HG03095 (cell line): ENCODE measurements around the gene SMTN.

Experiments used
- ATAC-seq: cut with Tn5 transposase; IDR thresholded peaks from one replicate; pipeline ENCODE4 v1.9.1; 2021; ENCODE audit warnings: moderate library complexity; ENCODE audit not compliant: unreplicated experiment

SMTN gene

DNA sequence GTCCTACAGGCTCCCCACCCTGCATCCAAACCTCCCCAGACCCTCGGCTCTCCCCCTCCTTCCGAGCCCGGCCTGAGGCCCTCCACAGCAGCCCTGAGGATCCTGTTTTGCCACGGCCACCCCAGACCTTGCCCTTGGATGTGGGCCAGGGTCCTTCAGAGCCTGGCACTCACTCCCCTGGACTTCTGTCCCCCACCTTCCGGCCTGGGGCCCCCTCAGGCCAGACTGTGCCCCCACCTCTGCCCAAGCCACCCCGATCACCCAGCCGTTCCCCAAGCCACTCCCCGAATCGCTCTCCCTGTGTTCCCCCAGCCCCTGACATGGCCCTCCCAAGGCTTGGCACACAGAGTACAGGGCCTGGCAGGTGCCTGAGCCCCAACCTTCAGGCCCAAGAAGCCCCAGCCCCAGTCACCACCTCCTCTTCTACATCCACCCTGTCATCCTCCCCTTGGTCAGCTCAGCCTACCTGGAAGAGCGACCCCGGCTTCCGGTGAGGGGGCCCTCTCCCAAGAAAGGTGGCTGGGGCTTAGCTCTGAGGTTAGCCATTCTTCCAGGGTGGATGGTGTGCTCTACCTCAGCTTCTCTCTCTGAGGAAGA, 44.5 kb downstream of the SMTN start:
- ATAC-seq = no peak

DNA sequence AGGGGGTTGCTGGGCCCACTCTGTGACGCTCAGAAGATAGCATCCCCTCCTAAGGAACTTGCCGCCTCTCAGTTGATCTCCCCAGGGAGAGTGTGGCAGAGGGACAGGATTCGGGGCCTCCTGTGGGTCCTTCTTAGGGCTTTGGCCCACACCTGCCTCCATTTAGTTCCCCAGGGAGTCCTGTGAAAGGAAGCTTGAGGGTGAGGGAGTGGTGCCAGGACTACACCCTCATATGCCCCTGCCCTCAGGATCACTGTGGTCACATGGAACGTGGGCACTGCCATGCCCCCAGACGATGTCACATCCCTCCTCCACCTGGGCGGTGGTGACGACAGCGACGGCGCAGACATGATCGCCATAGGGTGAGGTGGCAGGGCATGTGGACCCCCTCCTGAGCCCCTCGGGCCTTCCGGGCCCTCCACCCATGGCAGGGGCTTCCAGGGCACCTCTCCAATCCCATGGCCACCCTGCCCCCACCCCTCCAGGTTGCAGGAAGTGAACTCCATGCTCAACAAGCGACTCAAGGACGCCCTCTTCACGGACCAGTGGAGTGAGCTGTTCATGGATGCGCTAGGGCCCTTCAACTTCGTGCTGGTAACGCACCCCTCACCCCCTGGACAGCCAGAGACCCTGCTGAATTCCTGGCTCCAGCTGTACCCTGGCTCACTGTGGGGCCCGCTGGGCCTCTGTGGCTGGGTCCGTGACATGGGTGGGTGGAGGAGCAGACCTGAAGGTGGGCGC, 45.2 kb downstream of the SMTN start:
- no peak for ATAC-seq

DNA sequence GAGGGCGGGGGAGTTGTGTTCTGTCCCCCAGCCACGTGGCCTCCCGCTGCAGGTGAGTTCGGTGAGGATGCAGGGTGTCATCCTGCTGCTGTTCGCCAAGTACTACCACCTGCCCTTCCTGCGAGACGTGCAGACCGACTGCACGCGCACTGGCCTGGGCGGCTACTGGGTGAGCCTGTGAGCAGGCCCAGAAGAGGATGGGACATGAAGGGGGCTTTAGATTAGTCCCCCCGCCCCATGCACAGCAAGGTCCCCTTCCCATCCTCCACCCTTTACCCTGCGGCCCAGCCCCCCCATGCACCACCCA, 45.7 kb downstream of the SMTN start:
- no peak for ATAC-seq

DNA sequence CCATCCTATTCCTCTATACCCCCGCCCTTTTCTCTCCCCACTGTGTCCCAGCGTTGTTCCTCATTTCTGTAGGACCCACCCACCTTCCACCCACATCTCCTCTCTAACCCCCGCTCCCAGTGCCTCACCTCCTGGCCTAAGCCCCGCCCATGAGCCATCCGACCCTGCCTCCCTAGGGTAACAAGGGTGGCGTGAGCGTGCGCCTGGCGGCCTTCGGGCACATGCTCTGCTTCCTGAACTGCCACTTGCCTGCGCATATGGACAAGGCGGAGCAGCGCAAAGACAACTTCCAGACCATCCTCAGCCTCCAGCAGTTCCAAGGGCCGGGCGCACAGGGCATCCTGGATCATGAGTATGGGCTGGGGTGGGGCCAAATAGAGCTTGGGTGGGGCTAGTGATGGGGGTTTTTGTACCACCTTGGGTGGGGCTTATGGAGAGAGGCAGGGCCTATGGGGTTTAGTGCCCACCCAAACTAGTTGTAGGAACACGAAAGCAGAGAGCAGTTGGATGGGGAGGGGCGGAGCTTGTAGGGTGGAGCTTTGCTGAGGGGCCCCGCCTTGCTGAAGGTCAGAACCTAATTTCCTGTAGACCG, 46.2 kb downstream of the SMTN start:
- ATAC-seq = no peak

DNA sequence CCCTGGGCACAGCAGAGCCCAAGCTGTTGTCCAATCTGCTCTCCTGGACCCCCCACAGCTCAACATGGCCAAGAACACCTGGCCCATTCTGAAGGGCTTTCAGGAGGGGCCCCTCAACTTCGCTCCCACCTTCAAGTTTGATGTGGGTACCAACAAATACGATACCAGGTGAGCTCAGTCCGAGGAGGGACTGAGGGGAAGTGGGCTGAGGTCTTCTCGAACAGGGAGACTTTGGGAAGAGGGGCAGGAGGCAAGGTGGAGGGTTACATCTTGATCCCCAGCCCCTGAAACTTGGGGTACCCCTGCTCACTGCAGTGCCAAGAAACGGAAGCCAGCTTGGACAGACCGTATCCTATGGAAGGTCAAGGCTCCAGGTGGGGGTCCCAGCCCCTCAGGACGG, 47.0 kb downstream of the SMTN start:
- no peak for ATAC-seq

DNA sequence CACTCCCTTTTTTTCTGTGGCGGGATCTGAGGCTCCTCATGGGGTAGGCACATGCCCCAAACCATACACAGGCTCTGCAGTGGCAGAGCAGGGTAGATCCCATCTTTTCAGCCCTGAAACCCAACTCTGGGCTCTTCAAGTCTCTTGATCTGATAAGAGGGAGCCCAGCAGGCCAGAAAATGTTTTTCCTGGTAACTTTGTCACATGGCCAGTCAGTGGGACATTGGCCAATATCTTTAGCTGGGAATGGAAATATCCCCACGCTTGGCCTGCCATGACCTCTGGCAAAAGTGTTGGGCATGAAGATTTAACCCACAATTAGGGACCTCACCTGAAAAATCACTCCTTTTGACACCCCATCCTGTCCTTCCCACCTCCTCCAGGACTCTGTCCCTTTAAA, 49.8 kb downstream of the SMTN start:
- no peak for ATAC-seq

DNA sequence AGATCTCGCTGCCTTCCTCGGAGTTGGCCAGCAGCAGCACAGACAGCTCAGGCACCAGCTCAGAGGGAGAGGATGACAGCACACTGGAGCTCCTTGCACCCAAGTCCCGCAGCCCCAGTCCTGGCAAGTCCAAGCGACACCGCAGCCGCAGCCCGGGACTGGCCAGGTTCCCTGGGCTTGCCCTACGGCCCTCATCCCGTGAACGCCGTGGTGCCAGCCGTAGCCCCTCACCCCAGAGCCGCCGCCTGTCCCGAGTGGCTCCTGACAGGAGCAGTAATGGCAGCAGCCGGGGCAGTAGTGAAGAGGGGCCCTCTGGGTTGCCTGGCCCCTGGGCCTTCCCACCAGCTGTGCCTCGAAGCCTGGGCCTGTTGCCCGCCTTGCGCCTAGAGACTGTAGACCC, 52.8 kb downstream of the SMTN start:
- no peak for ATAC-seq

DNA sequence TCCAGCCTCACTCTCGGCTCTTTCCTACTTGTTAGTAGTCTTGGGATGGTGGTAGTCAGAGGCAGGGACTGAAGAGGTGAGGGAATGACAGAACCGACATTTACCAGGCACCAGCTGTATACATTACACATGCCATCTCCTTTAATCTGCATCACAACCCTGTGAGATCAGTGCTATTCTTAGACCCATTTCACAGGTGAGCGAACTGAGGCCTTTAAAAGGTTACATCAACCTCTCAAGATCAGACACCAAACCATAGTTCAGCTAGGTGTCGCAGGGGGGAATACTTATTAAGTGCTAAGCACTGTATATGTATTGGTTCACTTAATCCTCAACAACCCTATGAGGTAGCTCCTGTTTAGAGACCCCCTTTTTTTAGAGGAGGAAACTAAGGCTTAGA, 53.6 kb downstream of the SMTN start:
- ATAC-seq = no peak

DNA sequence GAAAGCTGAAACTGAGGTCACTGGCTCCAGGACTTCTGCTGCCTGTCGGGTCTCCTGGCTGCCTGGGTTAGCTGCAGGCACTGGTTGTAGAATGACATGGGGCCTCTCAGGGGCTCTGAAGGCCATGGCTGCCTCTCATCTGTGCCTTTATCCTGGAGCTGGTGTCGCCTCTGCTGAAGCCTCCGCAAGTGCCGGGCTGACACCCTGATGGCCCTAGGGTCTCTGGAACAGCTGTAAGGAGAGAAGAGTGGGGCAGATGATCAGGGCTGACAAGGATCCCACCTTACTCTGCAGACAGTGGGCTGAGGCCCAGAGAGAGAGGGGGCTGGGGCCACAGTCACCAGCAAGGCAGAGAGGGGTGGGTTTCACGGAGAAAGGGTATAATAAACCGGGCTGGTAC, 54.6 kb downstream of the SMTN start:
- ATAC-seq = no peak

DNA sequence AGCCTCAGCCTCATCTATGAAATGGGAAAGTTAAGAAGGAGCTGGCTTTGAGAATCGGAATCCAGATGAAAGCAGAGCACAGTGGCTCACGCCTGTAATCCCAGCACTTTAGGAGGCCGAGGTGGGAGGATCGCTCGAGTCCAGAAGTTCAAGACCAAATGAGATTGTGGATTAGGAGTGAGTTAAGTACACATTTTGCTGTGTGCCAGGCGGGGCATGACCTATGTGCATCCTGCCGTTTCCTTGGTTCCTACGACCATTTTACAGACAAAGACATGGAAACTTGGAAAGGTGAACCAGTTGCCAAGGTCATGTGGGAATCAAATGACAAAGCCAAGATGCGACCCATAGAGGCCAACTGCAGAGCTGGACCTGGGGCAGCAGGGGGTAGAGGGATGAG, 55.0 kb downstream of the SMTN start:
- ATAC-seq = no peak

DNA sequence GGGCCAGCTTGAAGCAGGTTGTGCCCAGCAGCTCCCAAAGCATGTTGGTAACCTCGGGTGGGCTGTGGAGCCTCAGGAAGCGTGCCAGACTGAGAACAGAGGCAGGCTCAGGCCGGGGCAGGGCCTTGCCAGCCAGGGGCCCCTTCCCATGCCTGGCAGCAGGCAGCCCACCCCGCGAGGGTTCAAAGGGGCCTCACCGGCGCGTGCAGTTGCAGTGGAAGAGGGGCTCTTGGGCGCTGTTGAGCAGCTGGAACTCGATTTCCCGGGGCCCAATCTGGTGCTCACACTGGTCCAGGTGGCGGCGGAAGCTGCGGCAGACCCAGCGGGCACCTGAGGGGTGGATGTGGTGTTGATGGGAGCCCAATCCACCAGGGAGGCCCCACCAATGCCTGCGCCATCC, 55.6 kb downstream of the SMTN start:
- ATAC-seq = no peak

DNA sequence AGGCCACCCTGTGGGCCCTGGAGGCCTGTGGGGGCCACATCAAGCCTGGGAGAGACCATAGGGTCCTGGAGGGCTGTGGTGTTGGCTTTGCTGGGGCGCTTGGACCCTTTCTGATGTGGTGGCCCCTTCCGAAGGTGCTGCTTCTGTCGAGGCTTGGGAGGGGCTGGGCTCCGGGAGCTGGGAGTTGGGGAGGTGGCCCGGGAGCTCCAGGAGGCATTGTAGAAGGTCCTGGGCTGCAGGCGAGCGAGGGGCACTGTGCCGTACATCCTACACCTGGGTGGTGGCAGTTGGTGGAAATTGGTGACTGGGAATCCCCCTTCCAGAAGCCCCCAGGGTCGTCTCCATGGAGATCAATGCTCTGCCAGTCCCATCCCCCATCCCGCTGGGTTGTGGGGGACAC, 56.6 kb downstream of the SMTN start:
- ATAC-seq = no peak

DNA sequence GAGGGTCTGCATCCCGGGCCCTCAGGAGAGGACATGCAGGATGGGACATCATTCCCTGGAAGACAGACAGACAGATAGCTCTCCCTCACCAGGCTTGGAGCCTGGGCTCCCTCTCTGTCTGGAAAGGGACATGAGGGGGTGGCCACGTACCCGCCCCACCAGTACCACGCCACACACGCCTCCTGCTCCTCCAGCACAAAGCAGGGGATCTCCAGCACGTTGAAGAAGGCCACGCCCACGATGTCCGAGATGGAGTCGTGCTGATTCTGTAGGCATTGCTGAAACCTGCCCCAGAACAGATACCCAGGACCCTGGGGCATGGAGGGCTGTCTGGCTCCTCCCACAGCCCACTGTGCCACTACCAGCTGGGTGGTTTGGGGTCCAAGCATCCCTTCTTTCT, 57.0 kb downstream of the SMTN start:
- ATAC-seq = no peak

DNA sequence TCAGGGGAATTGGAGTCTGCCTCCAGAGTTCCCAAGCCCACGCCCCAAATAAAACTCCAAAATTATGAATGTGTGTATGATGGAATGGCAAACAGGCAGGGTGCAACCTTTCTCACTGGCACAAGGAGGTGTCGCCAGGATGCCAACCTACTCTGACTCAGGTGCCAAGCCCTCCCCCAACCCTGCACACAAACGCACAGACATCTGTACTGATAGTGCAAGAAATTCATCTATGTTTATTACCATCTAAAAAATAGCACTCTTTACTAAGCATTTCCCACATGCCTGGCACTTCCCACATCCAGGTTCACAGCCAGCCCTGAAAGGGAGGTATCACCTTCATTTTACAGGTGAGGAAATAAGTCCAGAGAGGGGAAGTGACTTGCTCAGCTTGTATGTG, 57.9 kb downstream of the SMTN start:
- no peak for ATAC-seq

DNA sequence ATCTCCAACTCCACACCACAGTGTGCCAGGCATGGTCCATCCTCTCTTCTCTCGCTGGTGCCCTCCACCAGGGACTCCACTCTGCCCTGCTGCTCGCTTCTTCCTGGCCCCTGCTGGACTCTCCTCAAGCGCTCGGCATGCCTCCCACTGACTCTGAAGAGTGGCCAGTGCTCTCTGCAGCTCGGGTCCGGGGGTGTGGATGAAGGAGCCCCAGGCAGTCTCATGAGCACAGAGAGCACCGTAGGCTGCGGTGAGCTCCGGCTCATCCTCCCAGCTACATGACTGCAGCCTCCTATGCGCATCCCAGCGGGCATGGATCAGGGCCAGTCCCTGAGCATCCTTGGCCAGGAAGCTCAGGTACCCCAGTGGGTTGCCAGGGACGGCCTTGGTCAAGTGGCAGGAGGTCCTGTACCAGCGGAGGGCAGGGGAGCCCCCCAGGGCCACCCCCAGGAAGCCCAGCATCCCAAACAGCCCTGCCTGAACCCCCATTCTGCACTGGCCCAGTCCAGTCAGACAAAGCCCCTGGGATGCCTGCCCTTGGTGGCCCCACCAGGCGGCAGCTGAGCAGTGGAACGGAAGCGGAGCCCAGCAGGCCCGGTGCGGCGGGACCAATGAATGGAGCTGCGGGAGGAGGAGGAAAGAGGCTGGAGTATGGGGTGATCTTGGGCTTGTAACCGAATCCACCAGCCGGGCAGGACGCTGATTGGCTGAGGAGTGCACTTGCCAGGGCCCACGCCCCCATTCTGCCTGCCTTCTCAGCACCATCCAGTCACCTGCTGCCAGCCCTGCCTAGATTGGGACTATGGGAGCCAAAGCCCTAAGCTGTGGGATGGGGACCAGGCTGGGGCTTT, 59.0 kb downstream of the SMTN start, which contains the start of gene PLA2G3:
Gene PLA2G3, minus strand, starts transcription at position 643 of the 851 bp plus-strand sequence. Its CDS starts 154 bp downstream, at position 489.
- ATAC-seq = no peak

DNA sequence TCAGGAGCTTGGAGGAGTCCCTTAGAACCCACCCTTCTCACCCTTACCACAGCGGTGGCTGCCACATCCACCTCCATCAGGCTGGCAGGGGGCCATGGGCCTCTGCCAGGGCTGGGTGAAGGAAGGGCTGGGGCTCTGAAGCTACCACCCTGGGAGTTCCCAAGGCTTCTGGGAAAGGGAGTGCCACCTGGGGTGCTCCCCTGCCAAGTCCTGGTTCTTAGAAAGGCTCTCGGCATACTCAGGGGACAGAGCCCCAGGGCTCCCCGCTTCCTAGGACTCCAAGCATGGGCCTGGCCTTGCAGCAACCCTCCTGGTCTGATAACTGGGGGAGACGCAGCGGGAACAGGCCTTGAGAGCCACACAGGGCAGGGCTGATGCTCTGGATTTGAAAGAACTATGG, 59.6 kb downstream of the SMTN start:
- no peak for ATAC-seq

DNA sequence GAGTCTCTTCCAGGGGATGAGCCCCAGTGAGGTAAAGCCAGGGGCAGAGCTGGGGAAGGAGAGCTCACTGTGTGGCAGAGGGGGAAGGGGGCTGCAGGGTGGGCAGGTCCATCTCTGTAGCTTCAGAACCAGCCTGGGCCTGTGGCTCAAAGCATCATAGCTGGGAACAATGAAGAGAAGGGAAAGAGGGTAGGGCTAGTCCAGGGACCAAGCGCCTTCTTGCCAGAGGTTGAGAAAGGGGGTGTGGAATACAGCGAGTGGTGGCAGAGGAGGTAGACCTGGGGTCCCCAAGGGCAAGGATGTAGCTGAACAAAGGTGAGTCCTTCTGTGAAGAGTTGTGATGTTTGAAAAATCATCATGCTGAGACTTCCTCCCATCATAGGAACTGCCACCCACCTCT, 60.4 kb downstream of the SMTN start:
- no peak for ATAC-seq

DNA sequence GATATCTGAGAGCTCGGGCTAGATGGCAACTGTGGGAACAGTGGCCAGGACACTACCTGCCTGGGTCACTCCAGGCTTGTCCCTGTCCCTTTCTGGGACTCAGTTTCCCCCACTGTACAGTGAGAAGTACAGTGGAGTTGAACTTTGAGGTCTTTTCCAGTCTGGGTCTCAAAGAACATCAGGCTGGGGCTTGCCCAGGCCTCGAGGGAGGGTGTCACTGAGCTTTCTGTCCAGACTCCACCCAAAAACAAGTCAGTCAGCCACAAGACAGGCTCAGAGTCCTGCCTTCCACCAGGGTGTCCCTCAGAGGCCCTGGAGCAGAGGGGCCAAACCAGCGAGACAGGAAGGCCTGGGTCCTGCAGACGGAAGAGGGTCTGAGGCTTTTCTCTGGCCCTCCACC, 61.2 kb downstream of the SMTN start:
- ATAC-seq = no peak

DNA sequence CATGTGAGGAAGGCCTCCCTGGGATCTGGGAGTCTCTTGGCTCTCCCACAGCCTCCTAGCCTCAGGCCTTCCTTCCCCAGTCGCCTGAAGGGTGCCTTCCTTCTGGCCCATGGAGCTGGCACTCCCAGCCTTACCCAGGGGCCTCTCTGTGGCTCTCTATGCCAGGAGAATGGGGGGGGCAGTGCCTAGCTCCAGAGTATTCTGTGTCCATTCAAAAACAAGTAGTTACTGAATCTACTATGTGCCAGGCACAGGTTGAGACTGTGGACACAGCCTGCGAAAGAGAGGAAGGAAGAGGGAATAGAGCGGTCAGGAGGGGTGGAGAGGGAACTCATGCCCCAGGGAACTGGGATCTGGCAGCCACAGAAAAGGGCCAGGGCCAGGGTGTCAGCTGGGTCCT, 61.9 kb downstream of the SMTN start:
- ATAC-seq = no peak

DNA sequence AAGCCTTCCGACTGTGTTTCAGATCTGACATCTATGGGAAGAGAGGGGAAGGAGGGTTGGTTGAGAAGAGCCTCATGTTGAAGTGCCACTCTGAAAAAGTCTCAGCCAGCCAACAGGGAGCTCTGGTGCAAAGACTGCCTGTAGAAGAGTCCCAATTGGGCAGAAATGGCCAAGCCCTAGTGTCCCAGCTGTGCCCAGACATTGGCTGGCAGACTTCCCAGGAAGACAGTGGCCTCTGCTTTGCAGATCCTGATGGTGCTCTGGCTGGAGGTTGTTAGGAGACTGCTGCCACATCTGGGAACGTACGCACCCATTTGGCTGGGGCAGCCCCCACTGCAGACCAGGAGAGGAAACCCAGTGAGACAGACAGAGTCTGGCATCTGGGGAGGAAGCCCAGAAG, 62.4 kb downstream of the SMTN start:
- no peak for ATAC-seq

DNA sequence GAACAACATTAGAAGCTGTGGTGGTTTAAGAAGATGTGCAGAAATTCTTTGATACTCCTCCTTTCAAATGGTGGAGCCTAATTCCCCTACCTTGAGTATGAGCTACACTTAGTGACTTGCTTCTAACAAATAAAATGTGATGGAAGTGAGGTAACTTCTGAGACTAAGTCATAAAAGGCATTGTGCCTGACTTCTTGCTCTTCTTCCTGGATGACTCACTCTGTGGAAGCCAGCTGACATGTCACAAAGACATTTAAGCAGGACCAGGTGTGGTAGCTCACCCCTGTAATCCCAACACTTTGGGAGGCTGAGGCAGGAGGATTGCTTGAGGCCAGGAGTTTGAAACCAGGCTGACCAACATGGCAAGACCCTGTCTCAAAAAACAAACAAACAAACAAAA, 63.1 kb downstream of the SMTN start:
- ATAC-seq = no peak

DNA sequence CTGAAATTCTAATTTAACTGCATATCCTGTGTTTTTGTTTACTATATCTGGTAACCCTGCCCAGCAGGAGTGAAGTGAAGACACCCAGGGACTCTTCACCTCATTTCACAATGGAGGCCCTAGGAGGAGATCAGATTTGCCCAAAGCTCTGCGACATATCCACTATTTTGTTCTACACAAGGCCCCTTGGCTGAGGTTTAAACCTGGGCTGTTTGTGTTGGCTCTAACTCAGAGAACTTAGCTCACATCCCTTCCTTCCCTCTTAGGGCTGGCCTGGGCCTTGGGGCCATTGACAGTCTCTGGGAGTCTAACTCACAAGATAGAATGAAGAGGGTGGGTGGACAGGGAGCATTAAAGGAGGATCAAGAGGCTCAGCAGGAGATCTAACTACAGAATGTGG, 67.4 kb downstream of the SMTN start:
- no peak for ATAC-seq
